ENCODE measurements around the gene PDLIM1.

- TF ChIP-seq CTCF (IDR thresholded peaks at IDR 0.05) (peak in 5 of 6 experiments; percentile 16 to 60 (median 39)), POLR2A (IDR thresholded peaks at IDR 0.05) (peak in 3 of 4 donors; percentile 69 to 93 (median 88))
Measured at GRCh38 chr10:95290461-95291364, at the start of gene PDLIM1.
